Astrocyte of the cerebellum (primary cell): ENCODE results near the gene DCUN1D3.
"Not testable (repeated sequence)": the region's sequence is repeated elsewhere in the genome, so short reads cannot be mapped to it uniquely, and the experiment has no call there.

ENCODE experiments used
- DNase-seq: peaks from one replicate; pipeline ENCODE4 v3.0.0-alpha.2; 2011; ENCODE audit warnings: low read depth
- H3K4me3 ChIP-seq: 2 replicates; pipeline ENCODE4 v1.5.1; 2011; ENCODE audit warnings: mild to moderate bottlenecking, low read depth, low read length, moderate library complexity
- in situ Hi-C: cut with HindIII; loops from 2 replicates; pipeline ENCODE4 v1.10.0; 2017; ENCODE audit warnings: low sequenced_read_pairs
- TF ChIP-seq, protein P1 (sequence below): IDR thresholded peaks from 2 replicates; pipeline ENCODE4 v1.5.1; 2012; ENCODE audit warnings: low read length, low read depth, moderate library complexity, mild to moderate bottlenecking; ENCODE audit errors: missing control alignments

Gene DCUN1D3

GRCh38 chr16:20868890-20869289 lies 31.3 kb downstream of the DCUN1D3 start:
- in situ Hi-C loops = no loop called here
- H3K4me3 ChIP-seq = no peak overlapping the region
- TF ChIP-seq, protein P1, sequence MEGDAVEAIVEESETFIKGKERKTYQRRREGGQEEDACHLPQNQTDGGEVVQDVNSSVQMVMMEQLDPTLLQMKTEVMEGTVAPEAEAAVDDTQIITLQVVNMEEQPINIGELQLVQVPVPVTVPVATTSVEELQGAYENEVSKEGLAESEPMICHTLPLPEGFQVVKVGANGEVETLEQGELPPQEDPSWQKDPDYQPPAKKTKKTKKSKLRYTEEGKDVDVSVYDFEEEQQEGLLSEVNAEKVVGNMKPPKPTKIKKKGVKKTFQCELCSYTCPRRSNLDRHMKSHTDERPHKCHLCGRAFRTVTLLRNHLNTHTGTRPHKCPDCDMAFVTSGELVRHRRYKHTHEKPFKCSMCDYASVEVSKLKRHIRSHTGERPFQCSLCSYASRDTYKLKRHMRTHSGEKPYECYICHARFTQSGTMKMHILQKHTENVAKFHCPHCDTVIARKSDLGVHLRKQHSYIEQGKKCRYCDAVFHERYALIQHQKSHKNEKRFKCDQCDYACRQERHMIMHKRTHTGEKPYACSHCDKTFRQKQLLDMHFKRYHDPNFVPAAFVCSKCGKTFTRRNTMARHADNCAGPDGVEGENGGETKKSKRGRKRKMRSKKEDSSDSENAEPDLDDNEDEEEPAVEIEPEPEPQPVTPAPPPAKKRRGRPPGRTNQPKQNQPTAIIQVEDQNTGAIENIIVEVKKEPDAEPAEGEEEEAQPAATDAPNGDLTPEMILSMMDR = no peak
- peak; percentile 36 for DNase-seq

GRCh38 chr16:20867585-20867984 lies 32.6 kb downstream of the DCUN1D3 start:
- DNase-seq = no peak
- in situ Hi-C loops = no loop called here
- TF ChIP-seq, protein P1 = no peak
- no peak overlapping the region for H3K4me3 ChIP-seq

- no peak overlapping the region for H3K4me3 ChIP-seq
- DNase-seq = no peak
- in situ Hi-C loops = no loop called here
- TF ChIP-seq, protein P1 = no peak
Observed at GRCh38 chr16:20866801-20867200, 33.4 kb downstream of the DCUN1D3 start.

DNA sequence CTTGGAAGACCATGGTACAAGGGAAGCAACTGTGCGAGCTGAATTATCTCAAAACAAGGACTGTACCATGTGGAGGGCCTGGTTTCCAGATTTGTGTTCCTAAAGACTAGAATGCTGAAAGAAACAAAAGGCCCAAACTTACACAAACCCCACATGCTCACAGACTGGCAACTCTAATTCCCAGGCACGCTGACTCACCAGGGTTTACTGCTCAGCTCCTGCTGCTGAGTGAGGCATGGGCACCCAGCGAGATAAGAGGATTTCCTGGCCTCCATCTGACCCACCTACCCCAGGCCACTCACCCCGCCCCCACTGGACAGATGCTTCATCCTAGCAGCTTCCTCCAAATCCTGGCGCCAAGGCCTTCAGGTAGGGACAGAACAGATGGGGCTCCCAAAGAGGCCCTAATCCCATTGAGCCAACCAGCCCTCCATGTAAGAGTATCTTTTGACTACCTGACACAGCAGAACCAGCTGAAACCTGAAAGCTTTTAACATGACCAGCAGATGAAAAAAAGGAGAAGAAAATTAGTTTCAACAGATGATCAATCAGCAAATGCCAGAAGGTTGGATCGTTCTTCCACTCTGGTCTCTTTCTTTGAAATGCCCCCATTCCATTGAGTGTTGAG lies 33.9 kb downstream of the DCUN1D3 start:
- in situ Hi-C loops = no loop called here
- TF ChIP-seq, protein P1 = no peak
- no peak overlapping the region for H3K4me3 ChIP-seq
- DNase-seq = no peak

DNA sequence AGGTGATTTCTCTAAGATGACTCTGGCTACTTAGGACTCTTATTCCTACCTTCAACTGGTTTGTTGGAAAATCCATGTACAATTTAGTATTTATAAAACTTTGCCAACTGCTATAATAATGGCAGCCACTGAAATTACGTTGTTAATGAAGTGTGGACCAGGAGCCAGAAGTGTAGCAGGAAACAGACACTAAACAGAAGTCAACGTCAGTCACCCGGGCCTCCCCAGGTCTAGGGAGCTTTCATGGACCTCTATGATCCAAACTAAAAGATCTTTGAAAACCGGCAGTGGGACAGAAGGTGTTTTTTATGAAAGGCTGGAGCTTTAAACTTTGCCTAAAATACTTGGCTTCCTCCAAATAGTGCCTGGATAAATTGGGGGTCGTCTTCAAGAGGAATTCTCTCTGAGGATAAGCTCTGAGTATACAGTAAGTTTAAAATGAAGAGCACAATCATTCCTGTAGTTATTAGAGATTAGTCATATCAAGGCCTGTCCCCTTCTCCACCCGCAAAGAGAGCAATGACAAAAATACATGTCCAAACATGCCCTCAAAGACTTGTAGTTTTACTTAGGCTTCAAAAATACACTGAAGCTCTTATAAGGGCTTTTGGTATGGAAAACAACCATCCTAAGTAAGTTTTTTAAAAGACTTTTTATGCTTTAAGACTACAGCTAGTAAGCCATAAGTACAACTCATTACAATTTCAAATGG lies 34.6 kb downstream of the DCUN1D3 start:
- in situ Hi-C loops = no loop called here
- no peak overlapping the region for H3K4me3 ChIP-seq
- TF ChIP-seq, protein P1 = no peak
- DNase-seq = no peak

GRCh38 chr16:20864376-20864775 lies 35.8 kb downstream of the DCUN1D3 start:
- DNase-seq, H3K4me3 ChIP-seq, in situ Hi-C loops: not testable (repeated sequence)
